Mesenchymal stem cell (in vitro differentiated cells and primary cell): ENCODE results near the gene TBL1X.

Experiments used
- DNase-seq: peaks from one replicate; pipeline ENCODE4 v3.0.0-alpha.2; 2013
- H2AFZ ChIP-seq: one replicate; pipeline ENCODE4 v1.6.1; 2013; ENCODE audit warnings: low read depth, mild to moderate bottlenecking, control low read depth, inconsistent platforms, low read length, moderate library complexity
- H2AK5ac ChIP-seq: 2 replicates; pipeline ENCODE4 v1.6.1; 2013; ENCODE audit warnings: low read length, moderate library complexity, mild to moderate bottlenecking, inconsistent platforms; ENCODE audit not compliant: severe bottlenecking
- H2BK120ac ChIP-seq: one replicate; pipeline ENCODE4 v1.6.1; 2013; ENCODE audit warnings: low read depth, mild to moderate bottlenecking, inconsistent platforms, low read length, moderate library complexity
- H2BK12ac ChIP-seq, 2 experiments: one replicate each; pipeline ENCODE4 v1.6.1; 2013; ENCODE audit warnings: inconsistent platforms in 2 of 2, low read length in 2 of 2, mild to moderate bottlenecking in 2 of 2, moderate library complexity in 2 of 2, control low read depth in 1 of 2
- H2BK15ac ChIP-seq: one replicate; pipeline ENCODE4 v1.6.1; 2013; ENCODE audit warnings: mild to moderate bottlenecking, low read depth, inconsistent platforms; ENCODE audit not compliant: poor library complexity, severe bottlenecking
- H2BK5ac ChIP-seq: 2 replicates; pipeline ENCODE4 v1.6.1; 2013; ENCODE audit warnings: low read depth, mild to moderate bottlenecking, low read length, control low read depth, inconsistent platforms; ENCODE audit not compliant: poor library complexity, severe bottlenecking
- H3K14ac ChIP-seq, 2 experiments: one replicate each; pipeline ENCODE4 v1.6.1; 2013; ENCODE audit warnings: inconsistent platforms in 2 of 2, low read length in 2 of 2, control low read depth in 1 of 2, mild to moderate bottlenecking in 1 of 2, moderate library complexity in 1 of 2
- H3K18ac ChIP-seq, 2 experiments: one replicate each; pipeline ENCODE4 v1.6.1; 2013; ENCODE audit warnings: inconsistent platforms in 2 of 2, low read length in 2 of 2, control low read depth in 1 of 2, low read depth in 1 of 2, mild to moderate bottlenecking in 1 of 2
- H3K23ac ChIP-seq, 2 experiments: one replicate each; pipeline ENCODE4 v1.6.1; 2013; ENCODE audit warnings: inconsistent platforms in 2 of 2, low read length in 2 of 2, mild to moderate bottlenecking in 2 of 2, moderate library complexity in 2 of 2, control low read depth in 1 of 2
- H3K27ac ChIP-seq: 2 replicates; pipeline ENCODE4 v1.5.1; 2013; ENCODE audit warnings: mild to moderate bottlenecking, moderate library complexity, low read length, control low read depth, inconsistent platforms; ENCODE audit not compliant: poor library complexity, severe bottlenecking
- H3K27me3 ChIP-seq, 2 experiments: 2 replicates each; pipeline versions ENCODE4 v1.6.1 to v1.7.0; 2013; ENCODE audit warnings: low read length in 2 of 2, mild to moderate bottlenecking in 2 of 2, moderate library complexity in 2 of 2, control low read depth in 1 of 2, inconsistent platforms in 1 of 2; ENCODE audit not compliant: control insufficient read depth in 1 of 2, insufficient read depth in 1 of 2
- H3K36me3 ChIP-seq, 2 experiments: 2 replicates each; pipeline versions ENCODE4 v1.6.1 to v1.7.0; 2013; ENCODE audit warnings: low read length in 2 of 2, control low read depth in 1 of 2, inconsistent platforms in 1 of 2, low read depth in 1 of 2, mild to moderate bottlenecking in 1 of 2; ENCODE audit not compliant: insufficient read depth in 2 of 2, control insufficient read depth in 1 of 2
- H3K4ac ChIP-seq, 2 experiments: one replicate each; pipeline ENCODE4 v1.6.1; 2013; ENCODE audit warnings: inconsistent platforms in 2 of 2, low read length in 2 of 2, mild to moderate bottlenecking in 2 of 2, moderate library complexity in 2 of 2, control low read depth in 1 of 2, low read depth in 1 of 2
- H3K4me1 ChIP-seq: 2 replicates; pipeline ENCODE4 v1.6.1; 2013; ENCODE audit warnings: low read depth, low read length, control low read depth; ENCODE audit not compliant: control insufficient read depth, insufficient read depth
- H3K4me2 ChIP-seq: 2 replicates; pipeline ENCODE4 v1.6.1; 2013; ENCODE audit warnings: low read length, mild to moderate bottlenecking, inconsistent platforms; ENCODE audit not compliant: poor library complexity, severe bottlenecking
- H3K4me3 ChIP-seq, 2 experiments: 2 replicates each; pipeline versions ENCODE4 v1.5.1 to v1.7.0; 2013; ENCODE audit warnings: low read length in 2 of 2, mild to moderate bottlenecking in 2 of 2, control low read depth in 1 of 2, low read depth in 1 of 2; ENCODE audit not compliant: insufficient read depth in 1 of 2
- H3K79me1 ChIP-seq: replicated peaks from 2 replicates; pipeline ENCODE4 v1.6.1; 2013; ENCODE audit warnings: mild to moderate bottlenecking, control low read depth, low read length, inconsistent platforms; ENCODE audit not compliant: poor library complexity, severe bottlenecking
- H3K9ac ChIP-seq: 2 replicates; pipeline ENCODE4 v1.7.0; 2013; ENCODE audit warnings: mild to moderate bottlenecking, low read length, moderate library complexity
- H3K9me3 ChIP-seq: 2 replicates; pipeline ENCODE4 v1.7.0; 2013; ENCODE audit warnings: mild to moderate bottlenecking, low read length; ENCODE audit not compliant: control insufficient read depth
- H4K8ac ChIP-seq: one replicate; pipeline ENCODE4 v1.6.1; 2013; ENCODE audit warnings: inconsistent platforms, mild to moderate bottlenecking, low read length, moderate library complexity
- H4K91ac ChIP-seq: one replicate; pipeline ENCODE4 v1.6.1; 2013; ENCODE audit warnings: mild to moderate bottlenecking, low read length, inconsistent platforms
- WGBS: methylation state at CpG from one replicate; pipeline ENCODE4 v1.1.7; 2013; ENCODE audit warnings: mixed read lengths; 5-methylcytosine and 5-hydroxymethylcytosine counted together

TBL1X gene

DNA sequence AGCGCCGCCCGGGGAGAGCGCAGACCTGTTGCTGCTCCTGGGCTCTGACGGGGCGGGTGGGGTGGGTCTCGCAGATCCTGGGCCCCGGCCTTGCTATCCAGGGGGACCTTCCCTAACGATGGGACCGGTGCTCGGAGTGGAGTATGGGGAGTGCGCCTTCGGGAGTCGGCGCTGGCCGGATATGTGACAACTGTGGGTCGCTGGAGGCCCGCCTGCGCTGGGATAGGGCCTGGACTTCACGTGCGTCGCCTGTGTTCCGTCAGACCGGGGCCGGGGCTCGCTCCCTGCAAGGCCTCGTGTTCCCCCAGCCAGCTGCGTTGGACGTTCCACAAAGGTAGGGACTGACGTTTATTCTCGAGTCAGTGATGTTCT, 1.3 kb downstream of the TBL1X start:
- no peak overlapping the region for H2AK5ac ChIP-seq
- no peaks in the 10 kb centered on the region for H3K79me1 ChIP-seq
- no peak overlapping the region for H3K14ac ChIP-seq
- peak overlapping the region; percentile 31 for H2BK5ac ChIP-seq
- H2BK120ac ChIP-seq, result peak overlapping the region; percentile 73
- peak overlapping the region; percentile 75 to 76 for H3K4me3 ChIP-seq
- H3K9me3 ChIP-seq, result no peaks in the 10 kb centered on the region
- DNase-seq, result peak; percentile 46
- WGBS, result 2% methylated on average over 16 of the region's 31 CpGs
- no peak overlapping the region for H2AFZ ChIP-seq
- peak overlapping the region; percentile 75 for H4K91ac ChIP-seq
- no peaks in the 10 kb centered on the region for H3K36me3 ChIP-seq
- H3K18ac ChIP-seq, result peak overlapping the region; percentile 62 to 88
- peak overlapping the region in 1 of 2 experiments; percentile 72 for H2BK12ac ChIP-seq
- peaks cover 0 to 2% of the 10 kb centered on the region in 2 experiments for H3K27me3 ChIP-seq
- H3K9ac ChIP-seq, result peak overlapping the region; percentile 74
- H3K27ac ChIP-seq, result peak overlapping the region; percentile 40
- H3K4me2 ChIP-seq, result peak overlapping the region; percentile 87
- peaks cover 7% of the 10 kb centered on the region for H3K4me1 ChIP-seq
- peak overlapping the region in 1 of 2 experiments; percentile 69 for H3K4ac ChIP-seq
- H2BK15ac ChIP-seq, result peak overlapping the region; percentile 67
- H4K8ac ChIP-seq, result no peak overlapping the region
- no peak overlapping the region for H3K23ac ChIP-seq

GRCh38 chrX:9466736-9467135, 1.9 kb downstream of the TBL1X start:
- H2AK5ac ChIP-seq, result no peak overlapping the region
- no peak overlapping the region for H4K8ac ChIP-seq
- H3K4me1 ChIP-seq, result peaks cover 9% of the 10 kb centered on the region
- H3K9me3 ChIP-seq, result no peaks in the 10 kb centered on the region
- H2BK120ac ChIP-seq, result no peak overlapping the region
- peak overlapping the region; percentile 87 for H3K4me2 ChIP-seq
- H3K9ac ChIP-seq, result peak overlapping the region; percentile 74
- no peak for DNase-seq
- H3K27ac ChIP-seq, result no peak overlapping the region
- no peaks in the 10 kb centered on the region for H3K79me1 ChIP-seq
- H3K4ac ChIP-seq, result no peak overlapping the region
- peak overlapping the region in 1 of 2 experiments; percentile 21 for H3K18ac ChIP-seq
- no peak overlapping the region for H4K91ac ChIP-seq
- H2BK5ac ChIP-seq, result no peak overlapping the region
- no peaks in the 10 kb centered on the region for H3K36me3 ChIP-seq
- H3K4me3 ChIP-seq, result peak overlapping the region in 1 of 2 experiments; percentile 76
- no peak overlapping the region for H3K23ac ChIP-seq
- no peak overlapping the region for H2AFZ ChIP-seq
- WGBS, result 43% methylated on average over 3 of the region's 6 CpGs
- no peak overlapping the region for H2BK15ac ChIP-seq
- no peak overlapping the region for H3K14ac ChIP-seq
- H2BK12ac ChIP-seq, result no peak overlapping the region
- peaks cover 0 to 2% of the 10 kb centered on the region in 2 experiments for H3K27me3 ChIP-seq

- no peak overlapping the region for H3K9ac ChIP-seq
- no peak overlapping the region for H3K23ac ChIP-seq
- no peak for DNase-seq
- H3K27me3 ChIP-seq, result peaks cover 0 to 2% of the 10 kb centered on the region in 2 experiments
- H4K8ac ChIP-seq, result no peak overlapping the region
- H3K4ac ChIP-seq, result no peak overlapping the region
- peaks cover 10% of the 10 kb centered on the region for H3K4me1 ChIP-seq
- H2BK12ac ChIP-seq, result no peak overlapping the region
- H3K36me3 ChIP-seq, result no peaks in the 10 kb centered on the region
- peak overlapping the region in 1 of 2 experiments; percentile 57 for H3K18ac ChIP-seq
- no peak overlapping the region for H2BK120ac ChIP-seq
- no peak overlapping the region for H2AK5ac ChIP-seq
- 6% methylated on average over 10 of the region's 11 CpGs for WGBS
- no peak overlapping the region for H3K14ac ChIP-seq
- H2BK5ac ChIP-seq, result no peak overlapping the region
- no peak overlapping the region for H2BK15ac ChIP-seq
- H3K4me3 ChIP-seq, result peak overlapping the region in 1 of 2 experiments; percentile 28
- no peaks in the 10 kb centered on the region for H3K79me1 ChIP-seq
- H3K9me3 ChIP-seq, result no peaks in the 10 kb centered on the region
- no peak overlapping the region for H3K27ac ChIP-seq
- H2AFZ ChIP-seq, result no peak overlapping the region
- H3K4me2 ChIP-seq, result peak overlapping the region; percentile 42
- H4K91ac ChIP-seq, result no peak overlapping the region
Measured at GRCh38 chrX:9467146-9467545, 2.3 kb downstream of the TBL1X start.

- Histone ChIP-seq H2AFZ (no peak overlapping the region), H4K8ac (no peak overlapping the region), H2BK5ac (no peak overlapping the region), H2BK15ac (no peak overlapping the region), H3K27ac (peak overlapping the region; percentile 28), H3K23ac (no peak overlapping the region), H3K79me1 (no peaks in the 10 kb centered on the region), H3K27me3 (peaks cover 0 to 2% of the 10 kb centered on the region in 2 experiments), H2BK12ac (no peak overlapping the region), H3K18ac (peak overlapping the region in 1 of 2 experiments; percentile 22), H3K4me3 (no peak overlapping the region), H3K36me3 (no peaks in the 10 kb centered on the region), H3K9me3 (no peaks in the 10 kb centered on the region), H4K91ac (no peak overlapping the region), H3K4me2 (peak overlapping the region; percentile 59), H3K4me1 (peaks cover 10% of the 10 kb centered on the region), H3K4ac (peak overlapping the region in 1 of 2 experiments; percentile 37), H2AK5ac (no peak overlapping the region), H2BK120ac (no peak overlapping the region), H3K9ac (no peak overlapping the region), H3K14ac (no peak overlapping the region)
- whole genome bisulfite sequencing, result 21% methylated on average over 7 of the region's 11 CpGs
- peak; percentile 28 for DNase-seq
Measured at GRCh38 chrX:9467751-9468150, 2.9 kb downstream of the TBL1X start.
